Activated naive CD8-positive, alpha-beta T cell treated with anti-CD3 and anti-CD28 coated beads for 36 hours (primary cell): ENCODE data around the gene CREB5. TPM values are rescaled to one million over a fixed set of nuclear protein-coding genes. Genes with fewer than 3 reads are reported as not detected.
"Not testable (repeated sequence)": the region's sequence is repeated elsewhere in the genome, so short reads cannot be mapped to it uniquely, and the experiment has no call there.

ENCODE experiments used
- DNase-seq: peaks from one replicate; pipeline ENCODE4 v3.0.0; 2021
- H3K27ac Mint-ChIP-seq: one replicate; pipeline ENCODE4 v1.8.0; 2022; ENCODE audit warnings: mild to moderate bottlenecking, moderate library complexity, mixed read lengths
- H3K27me3 Mint-ChIP-seq: one replicate; pipeline ENCODE4 v1.8.0; 2022; ENCODE audit warnings: mild to moderate bottlenecking, mixed read lengths
- H3K36me3 Mint-ChIP-seq: one replicate; pipeline ENCODE4 v1.8.0; 2021; ENCODE audit warnings: mild to moderate bottlenecking, mixed read lengths
- H3K4me1 Mint-ChIP-seq: one replicate; pipeline ENCODE4 v1.8.0; 2021; ENCODE audit warnings: mixed read lengths
- H3K4me3 Mint-ChIP-seq: one replicate; pipeline ENCODE4 v1.8.0; 2022; ENCODE audit warnings: mild to moderate bottlenecking, moderate library complexity, mixed read lengths
- H3K9me3 Mint-ChIP-seq: one replicate; pipeline ENCODE4 v1.8.0; 2022; ENCODE audit warnings: mixed read lengths
- total RNA-seq, 2 experiments: library from RNA; stranded (reverse); gene quantifications; one replicate each; pipeline ENCODE4 v1.2.3, GENCODE V29; 2021

The CREB5 gene
- total RNA-seq, 2 experiments from 2014 or later, result 2.0 to 2.4 TPM

DNA sequence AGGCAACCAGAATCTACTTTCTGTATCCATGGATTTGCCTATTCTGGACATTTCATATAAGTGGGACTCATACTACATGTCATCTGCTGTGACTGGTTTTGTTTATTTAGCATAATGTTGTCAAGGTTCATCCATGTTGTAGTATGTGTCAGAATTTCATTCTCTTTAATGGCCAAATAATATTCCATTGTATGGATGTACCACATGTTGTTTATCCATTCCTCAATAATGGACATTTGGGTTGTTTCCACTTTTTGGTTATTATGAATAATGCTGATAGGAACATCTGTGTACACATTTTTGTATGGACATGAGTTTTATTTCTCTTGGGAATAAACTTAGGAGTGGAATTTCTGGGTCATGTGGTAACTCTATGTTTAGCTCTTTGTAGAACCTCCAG is 133.7 kb downstream of the CREB5 start:
- Mint-ChIP-seq H3K4me3 (no peak overlapping the region), H3K27me3 (peaks cover 12% of the 10 kb centered on the region), H3K27ac (no peak overlapping the region), H3K36me3 (no peaks in the 10 kb centered on the region), H3K4me1 (no peaks in the 10 kb centered on the region), H3K9me3 (peaks cover 6% of the 10 kb centered on the region)
- DNase-seq, result no peak

GRCh38 chr7:28547115-28547514 is 134.8 kb downstream of the CREB5 start:
- H3K27ac Mint-ChIP-seq, result no peak overlapping the region
- no peak overlapping the region for H3K4me3 Mint-ChIP-seq
- H3K9me3 Mint-ChIP-seq, result peaks cover 6% of the 10 kb centered on the region
- no peaks in the 10 kb centered on the region for H3K36me3 Mint-ChIP-seq
- DNase-seq, result no peak
- H3K4me1 Mint-ChIP-seq, result no peaks in the 10 kb centered on the region
- H3K27me3 Mint-ChIP-seq, result peaks cover 11% of the 10 kb centered on the region

DNA sequence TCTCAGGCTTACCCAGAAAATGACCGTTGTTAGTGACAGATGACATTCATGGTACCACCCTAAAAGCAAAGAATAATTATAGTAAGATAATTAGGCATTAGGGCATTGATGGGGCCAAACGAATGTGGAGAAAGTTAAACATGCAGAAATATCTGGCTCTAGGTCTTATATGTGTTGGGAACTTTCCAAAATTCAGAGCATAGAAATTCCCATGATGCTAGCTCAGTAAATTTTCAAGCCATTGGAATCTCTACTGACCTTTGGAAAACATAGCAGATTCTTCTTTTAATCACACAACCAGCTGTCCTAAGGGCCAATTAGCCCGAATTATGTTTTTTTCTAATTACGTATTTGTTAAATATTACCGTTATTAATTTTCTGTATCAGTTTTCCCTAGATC is 136.1 kb downstream of the CREB5 start:
- H3K27me3 Mint-ChIP-seq, result peaks cover 16% of the 10 kb centered on the region
- no peaks in the 10 kb centered on the region for H3K36me3 Mint-ChIP-seq
- H3K4me1 Mint-ChIP-seq, result no peaks in the 10 kb centered on the region
- H3K9me3 Mint-ChIP-seq, result peaks cover 6% of the 10 kb centered on the region
- H3K4me3 Mint-ChIP-seq, result no peak overlapping the region
- no peak for DNase-seq
- no peak overlapping the region for H3K27ac Mint-ChIP-seq

DNA sequence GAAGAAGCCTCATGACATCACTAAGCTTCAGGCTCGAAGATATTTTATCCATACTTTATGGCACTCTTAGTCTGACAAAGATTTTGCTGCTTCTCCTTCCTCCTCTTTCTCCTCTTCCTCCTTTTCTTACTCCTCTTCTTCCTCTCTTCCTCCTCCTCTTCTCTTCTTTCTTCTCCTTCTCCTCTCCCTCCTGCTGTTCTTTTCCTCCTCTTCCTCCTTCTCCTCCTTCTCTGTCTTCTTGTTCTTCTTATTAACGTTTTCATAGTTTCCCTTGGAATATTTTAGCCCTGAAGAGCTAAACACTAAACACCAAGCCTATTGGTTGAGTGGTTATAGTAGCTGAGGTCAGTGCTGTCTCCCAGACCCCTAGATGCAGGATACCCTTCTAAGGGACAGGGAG is 137.7 kb downstream of the CREB5 start:
- H3K27me3 Mint-ChIP-seq, result peaks cover 16% of the 10 kb centered on the region
- H3K27ac Mint-ChIP-seq, result no peak overlapping the region
- H3K9me3 Mint-ChIP-seq, result peaks cover 6% of the 10 kb centered on the region
- DNase-seq, result no peak
- no peaks in the 10 kb centered on the region for H3K4me1 Mint-ChIP-seq
- no peak overlapping the region for H3K4me3 Mint-ChIP-seq
- no peaks in the 10 kb centered on the region for H3K36me3 Mint-ChIP-seq

DNA sequence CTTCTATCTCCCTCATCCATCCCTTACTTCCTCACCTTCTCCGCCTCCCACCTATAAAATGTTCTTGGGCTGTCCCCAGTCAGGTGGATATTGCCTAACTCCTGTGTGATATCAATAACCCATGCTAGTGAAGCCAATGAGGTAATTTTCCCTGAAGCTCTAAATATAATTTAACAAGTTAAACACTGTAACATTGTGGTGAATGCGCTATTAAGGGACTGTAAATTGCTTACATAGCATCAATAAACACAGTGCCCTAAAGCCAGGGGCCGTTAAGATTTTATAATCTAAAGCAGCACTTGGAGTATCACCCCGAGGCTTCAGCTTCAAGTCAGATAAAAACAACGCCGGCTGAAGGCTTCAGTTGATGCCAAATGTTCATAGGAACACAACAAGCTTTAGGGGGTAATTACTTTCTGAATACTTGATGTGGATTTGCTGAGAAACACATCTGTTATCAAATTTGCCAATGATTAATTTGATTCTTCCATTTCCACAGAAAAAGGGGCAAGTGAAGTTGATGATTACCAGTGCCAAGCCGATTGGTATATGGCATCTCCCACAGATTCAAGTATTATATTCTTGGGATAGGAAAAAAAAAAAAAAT is 138.4 kb downstream of the CREB5 start:
- Mint-ChIP-seq H3K27ac (no peak overlapping the region), H3K27me3 (peaks cover 16% of the 10 kb centered on the region), H3K4me3 (no peak overlapping the region), H3K9me3 (peaks cover 6% of the 10 kb centered on the region), H3K36me3 (no peaks in the 10 kb centered on the region), H3K4me1 (no peaks in the 10 kb centered on the region)
- DNase-seq, result no peak

- H3K4me3 Mint-ChIP-seq, result no peak overlapping the region
- H3K36me3 Mint-ChIP-seq, result no peaks in the 10 kb centered on the region
- no peak overlapping the region for H3K27ac Mint-ChIP-seq
- peaks cover 1% of the 10 kb centered on the region for H3K9me3 Mint-ChIP-seq
- DNase-seq, result no peak
- H3K4me1 Mint-ChIP-seq, result no peaks in the 10 kb centered on the region
- H3K27me3 Mint-ChIP-seq, result peaks cover 16% of the 10 kb centered on the region
Measured at GRCh38 chr7:28551331-28551730, 139.0 kb downstream of the CREB5 start.

- not testable (repeated sequence) for H3K27ac Mint-ChIP-seq, H3K9me3 Mint-ChIP-seq, H3K4me3 Mint-ChIP-seq, H3K4me1 Mint-ChIP-seq, H3K36me3 Mint-ChIP-seq, DNase-seq
- H3K27me3 Mint-ChIP-seq, result peaks cover 19% of the 10 kb centered on the region
Measured at GRCh38 chr7:28551766-28552165, 139.4 kb downstream of the CREB5 start.

DNA sequence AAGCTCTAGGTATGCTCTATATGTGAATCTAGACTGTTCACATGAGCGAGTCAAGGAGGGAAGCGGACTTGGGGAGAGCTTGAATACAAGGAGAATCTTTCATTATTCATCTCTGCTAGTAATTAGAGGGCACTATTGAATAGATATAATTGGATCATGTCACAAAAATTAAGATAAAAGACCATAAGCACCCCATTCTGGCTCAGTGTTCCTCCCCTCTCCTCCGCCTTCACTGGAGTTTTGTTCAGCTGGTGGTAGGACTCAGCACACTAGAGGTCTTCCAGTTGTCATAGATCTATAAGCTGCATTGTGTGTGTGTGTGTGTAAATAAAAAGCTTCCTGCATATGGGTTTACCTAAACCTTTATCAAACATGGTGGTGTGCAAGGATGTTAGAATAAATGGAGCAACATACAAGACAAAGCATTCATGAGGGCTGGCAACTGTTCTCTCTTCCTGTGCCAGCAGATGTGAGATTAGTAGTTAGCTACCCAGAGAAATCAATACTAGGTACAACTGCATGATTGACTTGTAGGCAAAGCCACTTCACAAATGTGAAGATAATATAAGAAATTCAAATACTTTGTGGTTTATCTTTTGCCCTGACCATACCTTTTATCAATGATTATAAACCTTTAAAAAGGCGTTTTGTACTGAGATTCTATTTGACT is 142.6 kb downstream of the CREB5 start:
- Mint-ChIP-seq H3K9me3 (no peaks in the 10 kb centered on the region), H3K27me3 (peaks cover 29% of the 10 kb centered on the region), H3K27ac (no peak overlapping the region), H3K4me1 (no peaks in the 10 kb centered on the region), H3K36me3 (no peaks in the 10 kb centered on the region), H3K4me3 (no peak overlapping the region)
- DNase-seq, result no peak

GRCh38 chr7:28556025-28556424 is 143.7 kb downstream of the CREB5 start:
- H3K36me3 Mint-ChIP-seq, result no peaks in the 10 kb centered on the region
- DNase-seq, result no peak
- H3K27ac Mint-ChIP-seq, result no peak overlapping the region
- H3K4me1 Mint-ChIP-seq, result no peaks in the 10 kb centered on the region
- peaks cover 4% of the 10 kb centered on the region for H3K9me3 Mint-ChIP-seq
- no peak overlapping the region for H3K4me3 Mint-ChIP-seq
- H3K27me3 Mint-ChIP-seq, result peaks cover 22% of the 10 kb centered on the region

GRCh38 chr7:28556671-28557070 is 144.4 kb downstream of the CREB5 start:
- Mint-ChIP-seq H3K36me3 (no peaks in the 10 kb centered on the region), H3K9me3 (peaks cover 4% of the 10 kb centered on the region), H3K27me3 (peaks cover 22% of the 10 kb centered on the region), H3K4me3 (no peak overlapping the region), H3K4me1 (no peaks in the 10 kb centered on the region), H3K27ac (no peak overlapping the region)
- no peak for DNase-seq

DNA sequence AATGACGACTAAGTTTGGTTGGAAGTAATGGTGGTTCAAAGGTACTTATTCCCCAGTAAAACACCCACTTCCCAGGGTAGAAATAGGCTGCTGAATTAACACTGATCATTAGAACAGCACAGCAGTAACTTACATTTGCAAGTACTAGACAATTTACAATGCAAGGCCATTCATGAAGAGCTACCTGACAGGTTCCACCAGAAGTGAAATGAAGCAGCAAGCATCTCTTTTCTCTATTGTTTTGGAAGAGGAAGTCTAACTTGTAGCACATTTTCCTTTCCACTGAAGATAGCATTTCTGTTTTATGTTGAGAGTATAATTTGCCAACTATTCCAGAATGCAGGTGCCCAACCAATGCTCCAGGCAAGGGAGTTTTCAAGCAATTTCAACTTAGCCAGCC is 145.9 kb downstream of the CREB5 start:
- no peak for DNase-seq
- H3K9me3 Mint-ChIP-seq, result peaks cover 4% of the 10 kb centered on the region
- H3K4me3 Mint-ChIP-seq, result no peak overlapping the region
- peaks cover 14% of the 10 kb centered on the region for H3K27me3 Mint-ChIP-seq
- H3K36me3 Mint-ChIP-seq, result no peaks in the 10 kb centered on the region
- H3K27ac Mint-ChIP-seq, result no peak overlapping the region
- no peaks in the 10 kb centered on the region for H3K4me1 Mint-ChIP-seq

DNA sequence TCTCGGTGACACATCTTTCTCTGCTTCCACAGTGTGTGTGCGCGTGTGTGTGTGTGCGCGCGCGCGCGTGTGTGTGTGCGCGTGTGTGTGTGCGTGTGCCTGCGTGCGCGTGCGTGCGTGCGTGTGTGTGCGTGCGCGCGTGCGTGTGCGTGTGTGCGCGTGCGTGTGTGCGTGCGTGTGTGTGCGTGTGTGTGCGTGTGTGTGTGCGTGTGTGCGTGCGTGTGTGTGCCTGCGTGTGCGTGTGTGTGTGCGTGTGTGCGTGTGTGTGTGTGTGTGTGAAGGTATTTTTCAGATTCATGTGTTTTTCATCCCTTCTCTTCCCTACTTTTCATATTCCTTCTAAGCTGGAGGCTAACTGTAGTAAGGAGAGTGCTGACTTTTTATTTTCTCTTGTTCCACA is 148.4 kb downstream of the CREB5 start:
- Mint-ChIP-seq H3K27ac (no peak overlapping the region), H3K9me3 (peaks cover 4% of the 10 kb centered on the region), H3K27me3 (peaks cover 14% of the 10 kb centered on the region), H3K36me3 (no peaks in the 10 kb centered on the region), H3K4me3 (no peak overlapping the region), H3K4me1 (no peaks in the 10 kb centered on the region)
- no peak for DNase-seq

- Mint-ChIP-seq H3K4me1 (peaks cover 4% of the 10 kb centered on the region), H3K27ac (no peak overlapping the region), H3K4me3 (no peak overlapping the region), H3K36me3 (no peaks in the 10 kb centered on the region), H3K27me3 (peaks cover under 1% of the 10 kb centered on the region), H3K9me3 (peaks cover 4% of the 10 kb centered on the region)
- DNase-seq, result no peak
Measured at GRCh38 chr7:28564033-28564432, 151.7 kb downstream of the CREB5 start.

DNA sequence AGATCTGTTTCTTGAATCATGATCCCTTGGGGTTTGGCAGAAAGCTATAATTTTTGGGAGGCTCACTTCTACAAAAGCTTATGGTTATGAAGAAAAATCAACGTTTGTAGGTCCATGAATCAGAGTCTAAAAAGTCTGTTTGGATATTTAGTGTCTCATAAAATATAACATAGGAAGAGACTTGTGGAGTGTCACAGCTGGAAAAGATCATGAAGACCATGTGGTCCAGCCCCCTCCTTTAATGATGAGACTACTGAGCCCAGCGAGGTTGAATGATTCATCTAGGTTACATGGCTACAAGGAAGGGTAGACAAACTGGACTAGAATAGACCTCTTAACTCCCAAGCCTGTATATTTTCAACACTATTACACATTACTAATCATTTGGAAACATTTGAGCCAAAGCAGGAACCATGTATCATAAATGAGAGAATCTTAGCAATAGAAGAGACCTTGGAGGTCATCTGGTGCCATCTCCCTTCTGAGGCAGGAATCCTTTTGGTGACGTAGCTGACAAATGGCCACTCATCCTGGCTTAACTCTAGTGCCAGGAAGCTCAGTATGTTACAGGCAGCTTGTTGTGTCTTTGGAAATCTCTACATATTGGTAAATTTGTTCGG is 152.5 kb downstream of the CREB5 start:
- Mint-ChIP-seq H3K9me3 (peaks cover 4% of the 10 kb centered on the region), H3K36me3 (no peaks in the 10 kb centered on the region), H3K4me1 (peaks cover 4% of the 10 kb centered on the region), H3K27me3 (no peaks in the 10 kb centered on the region), H3K4me3 (no peak overlapping the region), H3K27ac (no peak overlapping the region)
- DNase-seq, result no peak

GRCh38 chr7:28565980-28566379 is 153.7 kb downstream of the CREB5 start:
- Mint-ChIP-seq H3K27me3 (no peaks in the 10 kb centered on the region), H3K4me3 (no peak overlapping the region), H3K9me3 (no peaks in the 10 kb centered on the region), H3K27ac (no peak overlapping the region), H3K4me1 (peaks cover 4% of the 10 kb centered on the region), H3K36me3 (no peaks in the 10 kb centered on the region)
- no peak for DNase-seq
